Left forelimb (tissue), 1 donor: ENCODE data around the gene KLHDC8B.
"Not testable (repeated sequence)": the region's sequence is repeated elsewhere in the genome, so short reads cannot be mapped to it uniquely, and the experiment has no call there.

Experiments used
- DNase-seq: peaks from one replicate; pipeline ENCODE4 v3.0.0-alpha.2; 2018; ENCODE audit warnings: low spot score

KLHDC8B gene

DNA sequence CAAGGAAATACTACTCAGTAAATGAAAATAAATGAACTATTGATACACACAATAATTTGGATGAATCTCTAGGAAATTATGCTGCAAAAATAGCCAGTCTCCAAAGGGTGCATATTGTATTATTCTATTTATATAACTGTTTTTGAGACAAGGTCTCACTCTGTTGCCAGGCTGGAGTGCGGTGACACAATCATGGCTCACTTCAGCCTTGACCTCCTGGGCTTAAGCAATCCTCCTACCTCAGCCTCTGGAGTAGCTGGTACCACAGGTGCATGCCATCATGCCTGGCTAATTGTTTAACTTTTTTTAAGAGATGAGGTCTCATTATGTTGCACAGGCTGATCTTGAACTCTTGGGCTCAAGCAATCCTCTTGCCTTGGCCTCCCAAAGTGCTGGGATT, 12.5 kb downstream of the KLHDC8B start:
- DNase-seq, result no peak

DNA sequence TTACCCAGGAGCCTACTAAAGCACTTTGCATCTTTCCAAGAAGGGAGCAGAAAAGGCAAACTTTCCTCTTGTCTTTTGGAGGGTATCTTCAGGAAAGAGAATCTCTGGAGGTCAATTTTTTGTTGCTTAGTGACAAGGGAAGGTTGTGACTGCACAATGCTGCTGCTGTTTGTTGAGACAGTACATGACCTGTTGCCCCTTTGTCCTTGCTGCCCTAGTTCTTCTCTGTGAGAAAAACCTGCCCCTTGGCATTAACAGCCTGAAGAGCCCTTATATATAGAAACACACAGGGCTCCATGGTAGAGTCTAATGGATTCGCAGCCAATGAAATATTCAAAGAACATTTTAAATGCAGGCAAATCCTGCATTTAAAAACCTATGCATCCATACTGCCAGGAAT, 20.3 kb downstream of the KLHDC8B start:
- DNase-seq, result no peak

DNA sequence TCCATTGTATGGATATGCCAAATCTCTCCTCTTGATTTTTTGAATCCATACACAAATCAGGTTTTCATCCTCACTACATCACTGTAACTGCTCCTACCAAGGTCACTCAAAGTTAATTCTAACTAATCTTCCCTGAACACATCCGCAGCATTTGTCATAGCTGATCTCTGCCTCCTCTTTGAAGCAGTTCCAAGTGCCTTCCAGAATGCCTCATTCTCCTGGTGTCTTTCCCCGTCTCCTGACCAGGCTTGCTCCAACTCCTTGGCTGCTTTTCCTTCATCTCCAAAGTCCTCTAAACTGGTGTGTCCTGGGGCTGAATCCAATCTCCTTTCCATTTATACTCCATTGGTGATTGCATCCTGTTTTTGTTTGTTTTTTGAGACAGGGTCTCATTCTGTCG, 26.8 kb downstream of the KLHDC8B start:
- no peak for DNase-seq

DNA sequence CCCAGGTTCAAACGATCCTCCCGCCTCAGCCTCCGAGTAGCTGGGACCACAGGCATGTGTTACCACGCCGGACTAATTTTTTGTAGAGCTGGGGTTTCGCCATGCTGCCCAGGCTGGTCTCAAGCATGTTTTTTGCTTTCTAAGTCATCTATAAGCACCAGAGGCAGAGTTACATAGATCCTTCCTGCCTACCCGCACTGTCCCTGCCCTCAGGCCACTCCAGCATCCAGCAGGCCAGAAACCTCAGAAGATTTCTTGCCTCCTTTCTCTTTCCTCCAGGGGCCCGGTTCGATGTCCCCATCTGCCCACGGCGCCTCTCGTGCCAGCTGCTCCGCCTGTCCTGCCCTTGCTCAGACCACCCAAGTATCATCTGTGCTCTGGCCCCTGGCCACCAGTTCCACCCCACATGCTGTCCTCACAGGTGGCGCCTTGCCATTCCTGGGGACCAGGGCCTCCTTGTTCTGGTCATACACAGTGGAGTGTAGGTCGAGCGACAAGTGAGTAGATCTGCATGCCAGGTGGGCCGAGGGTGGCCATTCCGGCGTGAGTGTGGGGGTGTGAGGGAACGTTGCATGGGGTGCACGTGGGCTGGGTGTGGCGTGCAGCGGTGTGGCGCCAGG, 27.3 kb downstream of the KLHDC8B start:
- no peak for DNase-seq

DNA sequence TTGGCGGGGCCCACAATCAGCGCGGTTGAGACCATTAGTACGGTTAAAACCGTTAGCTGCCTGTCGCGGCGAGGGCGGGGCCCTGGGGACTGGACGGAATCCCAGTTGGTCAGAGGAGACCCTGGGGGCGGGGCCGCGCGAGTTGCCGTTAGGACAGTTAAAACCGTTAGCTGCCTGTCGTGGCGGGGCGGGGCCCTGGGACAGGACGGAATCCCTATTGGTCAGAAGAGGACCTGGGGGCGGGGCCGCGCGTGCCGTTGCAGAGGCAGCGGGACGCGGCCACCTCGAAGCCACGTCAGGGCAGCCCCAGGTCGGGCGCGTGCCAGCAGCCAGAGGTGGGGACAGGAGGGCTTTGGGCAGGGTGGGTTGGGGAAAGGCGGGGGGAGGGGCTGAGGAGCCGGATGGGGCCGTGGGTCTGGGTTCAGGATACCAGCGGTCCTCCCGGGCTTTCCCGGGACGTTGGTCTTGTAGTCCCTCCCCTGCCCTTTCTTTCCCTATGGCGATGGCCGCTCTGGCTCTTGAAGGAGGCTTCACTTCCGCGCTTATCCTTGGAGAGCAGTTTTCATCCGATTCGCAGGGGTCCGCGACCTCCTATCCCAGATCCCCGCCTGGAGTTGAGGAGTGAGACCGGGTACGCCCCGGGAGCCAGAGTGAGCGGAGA, 28.0 kb downstream of the KLHDC8B start:
- DNase-seq, result peak; percentile 92

DNA sequence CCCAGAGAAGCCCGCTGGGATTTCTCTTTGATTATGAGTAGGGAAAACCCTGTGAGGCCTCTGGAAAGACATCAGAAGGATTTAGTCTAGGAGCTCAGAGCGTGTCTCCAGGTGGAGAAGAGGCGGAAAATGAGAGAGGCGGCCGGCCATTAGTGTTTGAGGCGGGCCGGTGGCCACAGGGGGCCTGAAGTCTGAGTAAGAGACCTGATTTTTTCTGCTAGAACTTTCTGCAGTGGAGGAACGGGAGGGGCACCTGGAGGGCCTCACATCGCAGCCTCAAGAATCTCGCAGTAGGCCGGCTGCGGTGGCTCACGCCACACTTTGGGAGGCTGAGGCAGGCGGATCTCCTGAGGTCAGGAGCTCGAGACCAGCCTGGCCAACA, 28.5 kb downstream of the KLHDC8B start:
- DNase-seq, result no peak

DNA sequence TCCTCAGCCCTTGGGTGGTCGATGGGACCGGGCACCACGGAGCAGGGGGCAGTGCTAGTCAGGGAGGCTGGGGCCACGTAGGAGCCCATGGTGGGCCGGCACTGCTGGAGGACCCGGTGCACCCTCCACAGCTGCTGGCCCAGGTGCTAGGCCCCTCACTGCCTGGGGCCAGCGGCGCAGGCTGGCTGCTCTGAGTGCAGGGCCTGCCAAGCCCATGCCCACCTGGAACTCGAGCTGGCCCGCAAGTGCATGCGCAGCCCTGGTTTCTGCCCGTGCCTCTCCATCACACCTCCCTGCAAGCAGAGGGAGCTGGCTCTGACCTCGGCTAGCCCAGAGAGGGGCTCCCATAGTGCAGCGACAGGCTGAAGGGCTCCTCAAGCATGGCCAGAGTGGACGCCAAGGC, 42.1 kb downstream of the KLHDC8B start:
- no peak for DNase-seq

DNA sequence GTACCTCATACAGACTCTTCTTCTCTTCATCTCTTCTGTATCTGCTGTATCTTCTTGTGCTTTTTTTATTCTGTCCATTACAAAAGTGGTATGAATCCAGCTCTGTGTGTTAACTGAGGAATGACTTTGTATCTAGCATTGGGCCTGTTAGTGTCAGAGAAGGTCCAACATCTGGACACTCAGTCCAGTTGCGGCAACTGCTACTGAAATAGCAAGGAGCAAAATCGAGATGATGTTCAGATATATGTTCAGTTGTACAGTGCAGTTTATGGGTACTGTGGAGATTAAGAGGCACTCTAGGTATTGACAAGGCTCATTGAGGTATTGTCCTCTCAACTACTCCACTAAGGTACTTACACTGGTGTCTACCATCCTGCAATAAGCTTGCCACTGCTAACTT, 42.6 kb downstream of the KLHDC8B start:
- no peak for DNase-seq

DNA sequence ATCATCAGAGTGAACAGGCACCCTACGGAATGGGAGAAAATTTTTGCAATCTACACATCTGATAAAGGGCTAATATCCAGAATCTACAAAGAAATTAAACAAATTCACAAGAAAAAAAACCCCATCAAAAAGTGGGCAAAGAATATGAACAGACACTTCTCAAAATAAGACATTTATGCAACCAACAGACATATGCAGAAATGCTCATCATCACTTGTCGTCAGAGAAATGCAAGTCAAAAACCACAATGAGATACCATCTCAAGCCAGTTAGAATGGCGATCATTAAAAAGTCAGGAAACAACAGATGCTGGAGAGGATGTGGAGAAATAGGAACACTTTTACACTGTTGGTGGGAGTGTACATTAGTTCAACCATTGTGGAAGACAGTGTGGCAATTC, 45.3 kb downstream of the KLHDC8B start:
- DNase-seq, result not testable (repeated sequence)

DNA sequence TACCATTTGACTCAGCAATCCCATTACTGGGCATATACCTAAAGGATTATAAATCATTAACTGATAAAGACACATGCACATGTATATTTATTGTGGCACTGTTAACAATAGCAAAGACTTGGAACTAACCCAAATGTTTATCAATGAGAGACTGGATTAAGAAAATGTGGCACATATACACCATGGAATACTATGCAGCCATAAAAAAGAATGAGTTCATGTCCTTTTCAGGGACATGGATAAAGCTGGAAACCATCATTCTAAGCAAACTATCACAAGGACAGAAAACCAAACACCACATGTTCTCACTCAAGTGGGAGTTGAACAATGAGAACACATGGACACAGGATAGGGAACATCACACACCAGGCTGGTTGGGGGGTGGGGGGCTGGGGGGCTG, 45.7 kb downstream of the KLHDC8B start:
- DNase-seq, result not testable (repeated sequence)

DNA sequence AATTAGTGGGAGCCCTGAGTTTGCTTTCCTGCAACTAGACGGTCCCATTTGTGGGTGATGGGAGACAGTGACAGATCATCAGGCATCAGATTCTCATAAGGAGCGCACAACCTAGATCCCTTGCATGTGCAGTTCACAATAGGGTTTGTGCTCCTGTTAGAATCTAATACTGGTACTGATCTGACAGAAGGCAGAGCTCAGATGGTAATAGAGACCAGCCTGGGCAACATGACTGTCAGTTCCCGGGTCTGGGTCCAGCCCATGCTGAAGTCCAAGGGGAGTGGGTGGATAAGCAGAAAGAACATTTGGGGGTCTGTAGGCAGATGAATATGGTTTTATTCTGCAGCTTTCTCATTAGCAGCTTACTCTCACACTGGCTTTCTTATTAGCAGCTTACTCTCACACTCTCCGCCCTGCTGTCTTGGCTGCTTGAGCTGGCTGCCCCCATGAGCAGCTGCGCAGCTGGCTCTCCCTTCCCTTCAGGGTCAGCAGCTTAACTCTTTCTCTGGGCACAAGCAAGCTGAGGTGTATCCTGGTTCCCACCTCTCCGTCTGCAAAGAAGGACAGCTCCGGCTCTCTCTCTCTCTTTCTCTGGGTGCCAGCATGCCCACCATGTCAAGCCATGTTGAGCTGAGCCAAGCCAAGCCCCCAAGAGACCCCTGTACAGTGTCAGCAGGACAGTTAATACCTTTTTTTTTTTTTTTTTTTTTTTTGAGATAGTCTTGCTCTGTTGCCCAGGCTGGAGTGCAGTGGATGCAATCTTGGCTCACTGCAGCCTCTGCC, 46.5 kb downstream of the KLHDC8B start:
- no peak for DNase-seq

DNA sequence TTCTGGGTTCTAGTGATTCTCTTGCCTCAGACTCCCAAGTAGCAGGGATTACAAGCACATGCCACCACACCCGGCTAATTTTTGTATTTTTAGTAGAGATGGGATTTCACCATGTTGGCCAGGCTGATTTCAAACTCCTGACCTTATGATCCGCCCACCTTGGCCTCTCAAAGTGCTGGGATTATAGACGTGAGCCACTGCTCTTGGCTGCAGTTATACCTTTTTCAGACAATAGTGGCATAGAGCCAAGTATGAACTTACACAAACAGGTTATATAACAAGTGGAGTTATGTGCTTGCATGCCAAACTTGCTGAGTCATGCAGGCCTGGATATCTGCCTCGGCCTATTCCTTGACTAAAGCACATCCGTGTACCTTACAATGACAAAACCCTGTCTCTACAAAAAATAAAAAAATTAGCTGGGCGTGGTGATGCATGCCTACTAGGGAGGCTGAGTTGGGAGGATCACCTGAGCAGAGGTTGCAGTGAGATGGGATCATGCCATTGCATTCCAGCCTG, 47.1 kb downstream of the KLHDC8B start:
- DNase-seq, result not testable (repeated sequence)

DNA sequence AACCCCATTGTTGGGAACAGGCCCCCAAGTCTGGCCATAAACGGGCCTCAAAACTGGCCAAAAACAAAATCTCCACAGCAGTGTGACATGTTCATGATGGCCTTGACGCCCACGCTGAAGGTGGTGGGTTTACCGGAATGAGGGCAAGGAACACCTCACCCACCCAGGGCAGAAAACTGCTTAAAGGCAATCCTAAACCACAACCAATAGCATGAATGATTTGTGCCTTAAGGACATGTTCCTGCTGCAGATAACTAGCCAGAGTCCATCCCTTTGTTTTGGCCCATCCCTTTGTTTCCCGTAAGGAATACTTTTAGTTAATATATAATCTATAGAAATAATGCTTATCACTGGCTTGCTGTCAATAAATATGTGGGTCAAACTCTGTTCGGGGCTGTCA, 47.7 kb downstream of the KLHDC8B start:
- DNase-seq, result no peak

DNA sequence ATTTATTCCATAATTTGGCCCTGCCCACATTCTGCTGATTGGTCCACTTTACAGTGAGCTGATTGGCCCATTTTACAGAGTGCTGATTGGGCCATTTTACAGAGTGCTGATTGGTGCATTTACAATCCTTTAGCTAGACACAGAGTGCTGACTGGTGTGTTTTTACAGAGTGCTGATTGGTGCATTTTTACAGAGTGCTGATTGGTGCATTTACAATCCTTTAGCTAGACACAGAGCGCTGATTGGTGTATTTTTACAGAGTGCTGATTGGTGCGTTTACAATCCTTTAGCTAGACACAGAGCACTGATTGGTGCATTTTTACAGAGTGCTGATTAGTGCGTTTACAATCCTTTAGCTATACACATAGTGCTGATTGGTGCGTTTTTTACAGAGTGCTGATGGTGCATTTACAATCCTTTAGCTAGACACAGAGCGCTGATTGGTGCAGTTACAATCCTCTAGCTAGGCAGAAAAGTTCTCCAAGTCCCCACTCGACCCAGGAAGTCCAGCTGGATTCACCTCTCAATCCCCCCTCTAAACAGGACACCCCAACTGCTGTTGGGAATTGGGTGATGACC, 49.7 kb downstream of the KLHDC8B start:
- DNase-seq, result not testable (repeated sequence)

DNA sequence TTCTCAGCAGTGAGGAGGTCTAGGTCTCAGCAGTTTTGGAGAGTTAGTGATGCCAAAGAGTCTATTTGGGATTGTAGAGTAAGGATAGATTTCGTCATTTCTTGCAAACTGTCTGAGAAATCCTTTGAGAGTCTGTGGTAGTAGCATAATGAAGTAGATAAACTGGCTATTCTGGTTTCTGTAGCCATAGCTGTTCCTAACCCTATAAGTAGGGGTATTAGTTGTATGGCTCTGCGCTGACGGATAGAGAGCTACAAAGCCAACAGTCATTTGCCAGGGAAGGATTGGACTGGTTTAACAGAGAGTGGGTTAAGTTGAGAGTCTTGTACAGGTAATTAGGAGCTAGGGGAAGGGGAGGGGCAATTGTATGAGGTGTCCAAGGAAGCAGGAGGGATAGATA, 50.6 kb downstream of the KLHDC8B start:
- DNase-seq, result no peak
